ENCODE measurements around the gene PTPRN2.
"Not testable (repeated sequence)": the region's sequence is repeated elsewhere in the genome, so short reads cannot be mapped to it uniquely, and the experiment has no call there.

PTPRN2 gene

DNA sequence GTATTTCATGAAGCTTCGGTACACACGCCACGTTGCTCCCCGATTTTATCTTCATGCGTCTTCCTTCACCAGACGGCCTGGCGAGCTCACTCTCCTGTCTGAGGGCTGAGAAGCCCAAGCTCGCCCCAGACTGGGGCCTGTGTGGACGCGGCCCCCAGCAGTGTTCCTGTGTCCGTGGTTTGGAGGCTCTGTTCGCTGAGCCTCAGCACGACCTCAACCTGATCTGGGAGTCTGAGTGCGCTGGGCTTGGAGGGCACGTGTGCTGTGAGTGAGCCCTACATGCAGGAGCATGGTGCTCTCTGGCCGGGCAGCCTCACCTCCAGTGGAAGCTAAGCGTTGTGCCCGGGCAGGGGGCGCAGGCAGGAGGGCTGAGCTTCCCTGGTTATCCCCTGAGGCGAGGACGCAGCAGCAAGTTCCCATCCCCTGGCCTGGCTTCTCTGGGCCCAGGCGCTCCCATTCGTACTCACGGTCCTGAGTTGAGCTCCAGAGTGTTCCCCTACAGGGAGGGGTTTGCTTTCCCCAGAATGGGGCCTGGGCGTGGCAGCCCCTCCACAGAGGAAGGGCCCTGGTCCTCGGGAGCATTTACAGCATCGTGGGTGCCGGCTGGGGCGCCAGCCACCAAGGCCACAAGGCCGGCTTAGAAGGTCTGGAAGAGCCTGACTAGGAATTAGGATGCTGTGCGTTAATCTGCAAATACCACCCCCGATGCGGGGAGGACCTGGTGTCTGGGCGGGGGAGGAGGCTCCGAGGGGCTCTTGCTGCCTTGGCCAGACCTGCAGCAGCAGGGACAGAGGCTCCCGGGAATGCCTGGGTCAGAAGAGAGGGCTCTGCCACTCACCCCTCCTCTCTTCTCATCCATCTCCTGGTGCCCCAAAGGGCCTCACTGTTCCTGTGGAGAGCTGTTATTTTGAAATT is 850.2 kb downstream of the PTPRN2 start:
- no peak for DNase-seq

DNA sequence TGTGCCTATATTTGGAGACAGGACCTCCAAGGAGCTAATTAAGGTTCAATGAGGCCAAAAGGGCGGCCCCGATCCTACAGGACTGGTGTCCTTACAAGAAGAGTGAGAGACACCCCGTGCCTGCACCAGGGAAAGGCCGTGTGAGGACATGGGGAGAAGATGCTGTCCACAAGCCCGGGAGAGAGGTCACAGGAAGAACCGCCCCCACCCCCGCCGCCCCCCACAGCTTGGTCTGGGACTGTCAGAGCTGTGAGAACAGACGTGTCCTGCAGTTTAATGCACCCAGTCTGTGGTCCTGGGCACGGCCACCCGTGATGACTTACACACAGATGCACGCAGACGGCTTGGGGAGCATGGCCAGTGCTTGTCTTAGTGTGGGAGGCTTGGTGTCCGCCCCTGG is 851.3 kb downstream of the PTPRN2 start:
- no peak for DNase-seq

DNA sequence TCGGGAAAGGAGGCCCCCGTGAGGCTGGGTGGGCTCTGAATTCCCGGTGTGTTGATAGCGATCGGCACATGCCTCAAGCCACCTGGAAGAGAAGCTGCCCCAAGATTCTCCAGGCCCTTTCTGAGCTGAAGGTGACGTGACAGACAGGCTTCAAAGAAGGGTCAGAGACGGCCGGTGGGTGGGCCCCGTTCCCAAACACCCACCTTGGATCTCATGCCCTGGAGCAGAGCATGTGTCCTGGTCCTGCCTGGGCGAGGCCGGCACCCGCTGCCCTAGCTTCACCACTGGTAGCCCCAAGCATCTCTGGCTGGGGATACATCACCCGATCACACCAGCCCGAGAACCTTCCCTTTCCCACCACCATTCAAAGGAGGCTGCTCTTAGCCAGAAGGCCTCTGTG is 851.8 kb downstream of the PTPRN2 start:
- DNase-seq = no peak

DNA sequence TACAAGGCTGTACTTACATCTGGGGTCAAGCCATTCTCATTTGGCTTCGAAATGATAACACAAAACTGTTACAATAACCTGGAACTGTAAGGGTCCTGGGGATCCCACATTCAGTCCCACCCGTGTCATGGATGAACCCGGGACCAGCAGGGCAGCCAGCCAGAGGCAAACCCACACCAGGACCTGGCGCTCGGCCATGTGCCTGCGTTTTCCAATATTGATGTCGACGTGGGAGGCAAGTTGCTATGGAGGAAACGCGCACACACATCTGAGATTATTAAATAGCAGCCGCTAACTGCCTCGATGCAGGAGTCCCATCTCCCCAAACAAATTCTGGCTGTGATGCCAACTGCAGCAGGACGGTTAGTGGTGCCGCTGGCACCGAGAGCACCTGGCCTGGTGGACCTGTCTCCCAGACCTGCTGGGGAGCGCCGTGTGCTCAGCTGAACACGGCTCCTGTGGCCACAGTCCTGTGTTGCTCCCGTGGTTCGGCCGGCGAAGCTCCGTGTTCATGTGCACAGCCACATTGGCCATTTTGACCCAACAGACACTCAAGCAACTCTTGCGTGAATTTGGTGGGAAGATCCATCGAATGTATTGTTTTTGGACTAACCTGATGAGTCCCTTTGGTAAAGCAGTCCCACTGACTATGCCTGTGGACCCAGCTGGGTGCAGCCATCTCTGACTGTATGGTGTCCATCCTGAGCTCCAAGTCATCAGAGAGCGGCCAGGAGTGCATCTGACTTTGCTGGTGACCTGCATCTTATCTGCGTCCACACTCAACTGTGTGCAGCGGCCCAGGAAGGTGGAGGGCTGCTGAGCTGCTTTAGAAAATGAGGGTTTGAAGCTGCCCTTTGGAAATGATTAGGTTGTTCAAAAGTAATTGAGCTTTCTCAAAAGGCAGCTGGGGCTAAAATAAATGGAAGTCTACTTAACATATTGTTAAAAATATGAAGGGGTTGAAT is 852.7 kb downstream of the PTPRN2 start:
- DNase-seq = no peak

DNA sequence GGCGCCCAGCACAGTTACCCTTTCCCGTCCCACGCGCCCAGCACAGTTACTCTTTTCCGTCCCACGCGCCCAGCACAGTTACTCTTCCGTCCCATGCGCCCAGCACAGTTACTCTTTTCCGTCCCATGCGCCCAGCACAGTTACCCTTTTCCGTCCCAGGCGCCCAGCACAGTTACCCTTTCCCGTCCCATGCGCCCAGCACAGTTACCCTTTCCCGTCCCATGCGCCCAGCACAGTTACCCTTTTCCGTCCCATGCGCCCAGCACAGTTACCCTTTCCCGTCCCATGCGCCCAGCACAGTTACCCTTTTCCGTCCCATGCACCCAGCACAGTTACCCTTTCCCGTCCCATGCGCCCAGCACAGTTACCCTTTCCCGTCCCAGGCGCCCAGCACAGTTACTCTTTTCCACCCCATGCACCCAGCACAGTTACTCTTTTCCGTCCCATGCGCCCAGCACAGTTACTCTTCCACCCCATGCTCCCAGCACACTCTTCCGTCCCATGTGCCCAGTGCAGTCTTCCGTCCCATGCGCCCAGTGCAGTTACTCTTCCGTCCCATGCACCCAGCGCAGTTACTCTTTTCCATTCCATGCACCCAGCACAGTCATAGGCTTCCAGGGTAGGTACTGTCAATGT is 853.7 kb downstream of the PTPRN2 start:
- not testable (repeated sequence) for DNase-seq

- no peak for DNase-seq
These were observed 856.5 kb downstream of the PTPRN2 start for GRCh38 chr7:157731126-157731525.

GRCh38 chr7:157730614-157731013 is 857.0 kb downstream of the PTPRN2 start:
- DNase-seq = no peak

GRCh38 chr7:157729566-157729965 is 858.1 kb downstream of the PTPRN2 start:
- no peak for DNase-seq

DNA sequence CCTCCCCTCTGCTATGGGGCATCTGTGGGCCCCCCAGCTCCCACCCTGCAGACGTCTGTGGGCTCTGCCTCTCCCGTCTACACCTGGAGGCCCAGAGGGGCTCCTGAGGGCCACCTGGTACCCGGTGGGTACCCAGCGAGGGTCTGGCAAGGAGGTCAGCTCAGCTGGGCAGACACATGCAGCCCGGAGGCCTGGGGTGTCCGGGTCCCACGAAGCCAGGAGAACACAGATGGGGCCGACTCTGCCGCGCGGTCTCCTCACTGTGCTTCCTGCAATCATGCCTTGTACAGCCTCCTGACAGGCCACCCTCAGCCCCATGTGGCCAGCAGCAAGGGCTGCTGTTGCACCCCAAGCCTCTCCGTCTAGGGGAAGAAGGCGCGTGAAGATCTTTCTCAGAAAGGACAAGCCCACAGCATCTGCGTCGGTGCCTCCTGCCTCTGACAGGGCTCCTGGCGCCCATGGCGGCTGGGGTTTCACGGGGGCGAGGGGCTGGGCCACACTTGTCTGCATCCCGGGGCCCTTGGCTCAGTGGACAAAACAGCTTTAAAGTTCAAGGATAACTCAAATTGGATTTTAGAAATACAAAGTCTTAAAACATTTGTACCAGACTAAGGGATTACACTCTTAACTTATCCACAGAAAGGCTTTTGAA is 859.5 kb downstream of the PTPRN2 start:
- DNase-seq = no peak

DNA sequence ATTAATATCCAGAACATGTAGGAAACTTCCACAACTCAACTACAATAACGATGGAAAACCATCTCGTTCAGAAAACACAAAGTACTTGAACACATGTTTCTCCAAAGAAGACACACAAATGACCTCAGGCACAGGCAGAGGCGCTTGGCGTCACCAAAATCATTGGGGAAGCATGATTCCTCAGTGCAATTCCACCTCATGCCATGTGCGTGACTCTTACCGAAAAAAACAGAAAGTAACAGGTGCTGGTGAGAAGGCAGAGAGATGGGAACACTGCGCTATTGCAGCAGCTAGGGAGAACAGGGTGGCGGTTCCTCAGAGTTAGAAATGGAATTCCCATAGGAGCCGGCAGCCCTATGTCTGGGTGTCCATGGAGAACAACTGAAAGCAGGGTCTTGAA is 860.9 kb downstream of the PTPRN2 start:
- DNase-seq = no peak

DNA sequence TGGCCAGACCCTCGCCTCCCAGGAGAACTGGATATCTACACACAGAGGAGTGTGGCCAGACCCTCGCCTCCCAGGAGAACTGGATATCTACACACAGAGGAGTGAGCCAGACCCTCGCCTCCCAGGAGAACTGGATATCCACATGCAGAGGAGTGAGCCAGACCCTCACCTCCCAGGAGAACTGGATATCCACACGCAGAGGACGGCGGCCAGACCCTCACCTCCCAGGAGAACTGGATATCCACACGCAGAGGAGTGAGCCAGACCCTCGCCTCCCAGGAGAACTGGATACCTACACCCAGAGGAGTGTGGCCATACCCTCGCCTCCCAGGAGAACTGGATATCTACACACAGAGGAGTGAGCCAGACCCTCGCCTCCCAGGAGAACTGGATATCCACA is 862.3 kb downstream of the PTPRN2 start:
- DNase-seq = not testable (repeated sequence)

- DNase-seq = no peak
These were observed 864.4 kb downstream of the PTPRN2 start for GRCh38 chr7:157723205-157723604.

- no peak for DNase-seq
These were observed 865.2 kb downstream of the PTPRN2 start for GRCh38 chr7:157722137-157723060.

DNA sequence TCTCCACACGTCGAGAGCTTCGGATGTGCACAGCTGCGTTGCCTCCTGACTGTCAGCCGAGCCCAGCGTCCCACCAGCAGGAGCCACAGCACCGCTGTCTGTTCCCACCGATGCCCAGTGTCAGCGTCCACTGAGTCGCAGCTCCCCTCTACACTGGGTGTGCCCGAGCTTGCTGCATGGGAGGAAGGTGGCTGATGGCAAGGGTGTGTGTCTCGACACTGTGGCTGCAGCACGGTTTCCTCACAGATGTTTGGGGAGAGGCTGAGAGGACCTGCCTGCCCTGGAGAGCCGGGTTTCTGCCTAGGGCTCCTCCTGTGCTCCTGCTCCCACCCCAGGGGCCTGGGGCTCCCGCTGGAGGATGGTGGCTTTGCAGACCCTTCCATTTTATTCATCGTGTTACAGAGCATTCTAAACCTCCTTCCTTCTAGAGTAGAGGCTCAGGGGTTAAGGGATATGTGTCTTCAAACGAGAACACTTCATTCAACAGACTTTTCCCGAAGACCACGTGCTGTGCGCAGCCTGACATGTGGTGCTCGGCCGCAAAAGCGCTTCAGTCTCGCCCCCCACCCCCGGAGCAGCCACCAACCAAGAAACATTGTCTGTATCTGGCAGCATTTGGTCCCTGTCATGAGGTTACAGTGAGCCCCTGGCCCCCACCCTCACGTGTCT is 866.0 kb downstream of the PTPRN2 start:
- no peak for DNase-seq

- DNase-seq = no peak
These were observed 867.6 kb downstream of the PTPRN2 start for GRCh38 chr7:157719705-157720655.

- DNase-seq = no peak
These were observed 868.5 kb downstream of the PTPRN2 start for GRCh38 chr7:157719008-157719682.

- no peak for DNase-seq
These were observed 869.2 kb downstream of the PTPRN2 start for GRCh38 chr7:157718303-157719007.

Measured in inflammatory macrophage (primary cell).